GM12878 (cell line): ENCODE data around the gene CDC42EP3. TPM values are rescaled to one million over a fixed set of nuclear protein-coding genes. Genes with fewer than 3 reads are reported as not detected.

Experiments used
- ATAC-seq: fragments of 200-7000 bp; cut with Tn5 transposase; 3 replicates; pipeline ENCODE4 v1.9.1; 2020; ENCODE audit warnings: mild to moderate bottlenecking, moderate library complexity
- BruUV-seq: library from RNA; stranded (reverse); fragments of 400-500 nt; replicated peaks from 2 replicates; lab custom pipeline; 2021; lab: Mats Ljungman, UMichigan
- CTCF ChIA-PET: fragments of 300-600 bp; sonication (Branson Sonifier 250); formaldehyde crosslinking; extraction: SDS; loops from one replicate; lab custom pipeline; 2021; ENCODE audit warnings: inconsistent platforms; lab: Yijun Ruan, JAX
- POLR2A ChIA-PET: fragments of 350-600 bp; formaldehyde crosslinking; extraction: SDS; loops from one replicate; lab custom pipeline; 2021; ENCODE audit warnings: inconsistent platforms; lab: Charles Lee
- RAD21 ChIA-PET: fragments of 300-600 bp; sonication (Branson Sonifier 250); formaldehyde crosslinking; loops from one replicate; lab custom pipeline; 2023; ENCODE audit warnings: antibody characterized with exemption; ENCODE audit not compliant: unreplicated experiment; lab: Charles Lee
- SMC1A ChIA-PET: fragments of 300-600 bp; sonication (Branson Sonifier 250); formaldehyde crosslinking; loops from one replicate; lab custom pipeline; 2023; ENCODE audit not compliant: unreplicated experiment, uncharacterized antibody; lab: Charles Lee
- DNase-seq: peaks from one replicate; pipeline ENCODE4 v3.0.0-alpha.2; 2011; ENCODE audit warnings: low read depth, low spot score
- FAIRE-seq: peaks from 3 replicates; lab custom pipeline; 2011; peaks lifted over from hg19 to GRCh38; lab: Jason Lieb, UNC
- H2AFZ ChIP-seq: 2 replicates; pipeline ENCODE4 v1.6.0; 2011; ENCODE audit warnings: low read depth, low read length, control low read depth; ENCODE audit not compliant: control insufficient read depth
- H3K27ac ChIP-seq: 2 replicates; pipeline ENCODE4 v1.5.1; 2011; ENCODE audit warnings: control low read depth; ENCODE audit not compliant: control insufficient read depth, insufficient read depth
- H3K27me3 ChIP-seq, 2 experiments: replicated peaks in 1 of 2; 2 replicates each; pipeline versions ENCODE4 v1.6.0 to v1.6.1; 2011; ENCODE audit warnings: low read length in 1 of 2; ENCODE audit not compliant: control insufficient read depth in 2 of 2, insufficient read depth in 2 of 2
- H3K36me3 ChIP-seq, 2 experiments: 2 replicates each; pipeline ENCODE4 v1.5.1; 2011; ENCODE audit warnings: low read length in 1 of 2; ENCODE audit not compliant: control insufficient read depth in 2 of 2, insufficient read depth in 2 of 2
- H3K4me1 ChIP-seq: 2 replicates; pipeline ENCODE4 v1.6.1; 2011; ENCODE audit warnings: mild to moderate bottlenecking, low read length, moderate library complexity, mixed read lengths; ENCODE audit not compliant: control insufficient read depth, insufficient read depth
- H3K4me2 ChIP-seq: 2 replicates; pipeline ENCODE4 v1.6.0; 2011; ENCODE audit warnings: control low read depth; ENCODE audit not compliant: control insufficient read depth, insufficient read depth
- H3K4me3 ChIP-seq: fragments of 200-600 bp; sonication (generic); 2 replicates; pipeline ENCODE4 v1.5.1; 2016
- H3K79me2 ChIP-seq: 2 replicates; pipeline ENCODE4 v1.6.0; 2011; ENCODE audit warnings: low read length; ENCODE audit not compliant: control insufficient read depth, insufficient read depth
- H3K9ac ChIP-seq: 2 replicates; pipeline ENCODE4 v1.8.0; 2011; ENCODE audit warnings: low read length, control low read depth, mixed read lengths; ENCODE audit not compliant: control insufficient read depth, insufficient read depth
- H3K9me3 ChIP-seq: replicated peaks from 3 replicates; pipeline ENCODE4 v1.5.1; 2011; ENCODE audit warnings: mild to moderate bottlenecking, low read length; ENCODE audit not compliant: control insufficient read depth, insufficient read depth
- H4K20me1 ChIP-seq: 2 replicates; pipeline ENCODE4 v1.6.0; 2011; ENCODE audit not compliant: control insufficient read depth, insufficient read depth
- FOXM1 ChIP-seq: IDR thresholded peaks from 2 replicates; pipeline ENCODE4 v1.6.1; 2012; ENCODE audit warnings: low read depth, mild to moderate bottlenecking, inconsistent platforms, low read length, moderate library complexity
- IKZF1 ChIP-seq: fragments of 450-650 bp; conservative IDR thresholded peaks from 2 replicates; pipeline ENCODE4 v1.6.1; 2017; ENCODE audit warnings: antibody characterized with exemption, mild to moderate bottlenecking
- JUND ChIP-seq: IDR thresholded peaks from 2 replicates; pipeline ENCODE4 v1.6.1; 2012; ENCODE audit warnings: low read depth, mild to moderate bottlenecking, low read length, improper control_type of control experiment, moderate library complexity
- NR2C1 ChIP-seq: fragments of 450-650 bp; IDR thresholded peaks from 2 replicates; pipeline ENCODE4 v1.6.1; 2017; ENCODE audit warnings: antibody characterized with exemption, mild to moderate bottlenecking, moderate library complexity
- NR2F1 ChIP-seq: fragments of 450-650 bp; conservative IDR thresholded peaks from 2 replicates; pipeline ENCODE4 v1.6.1; 2017; ENCODE audit warnings: mild to moderate bottlenecking
- PAX5 ChIP-seq: IDR thresholded peaks from 2 replicates; pipeline ENCODE4 v1.6.1; 2011; ENCODE audit warnings: low read depth, low read length, borderline replicate concordance
- RAD21 ChIP-seq: IDR thresholded peaks from 2 replicates; pipeline ENCODE4 v1.6.1; 2011; ENCODE audit warnings: mild to moderate bottlenecking, low read depth, low read length, moderate library complexity; ENCODE audit not compliant: insufficient read depth
- RELA ChIP-seq: fragments of 450-650 bp; IDR thresholded peaks from 2 replicates; pipeline ENCODE4 v1.8.0; 2014; ENCODE audit warnings: borderline replicate concordance; ENCODE audit not compliant: partially characterized antibody
- STAT3 ChIP-seq: IDR thresholded peaks from 2 replicates; pipeline ENCODE4 v1.6.1; 2011; ENCODE audit warnings: low read depth, low read length, improper control_type of control experiment
- ZNF207 ChIP-seq: fragments of 450-650 bp; IDR thresholded peaks from 2 replicates; pipeline ENCODE4 v1.6.1; 2014; ENCODE audit warnings: antibody characterized with exemption, mild to moderate bottlenecking, borderline replicate concordance
- WGBS: methylation state at CpG from one replicate; pipeline ENCODE4 v1.1.6; 2016; ENCODE audit warnings: low lambda C conversion rate; ENCODE audit not compliant: insufficient replicate concordance, insufficient coverage; ENCODE audit errors: missing lambda C conversion rate; 5-methylcytosine and 5-hydroxymethylcytosine counted together
- in situ Hi-C: fragments of 300-500 bp; cut with MboI; formaldehyde crosslinking; loops from 9 replicates; pipeline ENCODE4 v1.14.3; 2018; ENCODE audit warnings: mixed read lengths
- intact Hi-C: fragments of 100-400 bp; cut with micrococcal nuclease; formaldehyde crosslinking; loops from one replicate; pipeline ENCODE4 v1.14.2; 2022; ENCODE audit not compliant: unreplicated experiment
- polyA plus RNA-seq, 11 experiments: library from polyadenylated mRNA; depleted of rRNA in 4 of 11; unstranded in 6 of 11; stranded (reverse) in 5 of 11; fragments of >200 nt; fragmentation: Nextera tagmentation in 4 of 11; fragmentation: Illumina TruSeq in 1 of 11; extraction: Ambion mirVana in 4 of 11; extraction: Trizol in 1 of 11; gene quantifications; 1 replicate in 1 of 11; 2 replicates in 10 of 11; pipeline versions ENCODE4 v1.2.1 to v1.2.3, GENCODE V29; 2011 to 2016; ENCODE audit warnings: inconsistent platforms in 2 of 11, missing spikeins in 2 of 11, low read depth in 1 of 11
- total RNA-seq, 4 experiments: library from RNA; depleted of rRNA in 3 of 4; stranded (reverse); fragments of >200 nt in 3 of 4; fragmentation: Illumina TruSeq in 1 of 4; extraction: Trizol in 1 of 4; gene quantifications; 2 replicates each; pipeline versions ENCODE4 v1.2.1 to v1.2.3, GENCODE V29; 2013 to 2021
- TF ChIP-seq, protein P1 (sequence below): fragments of 450-650 bp; IDR thresholded peaks from 2 replicates; pipeline ENCODE4 v1.6.1; 2017; ENCODE audit warnings: mild to moderate bottlenecking, moderate library complexity
- TF ChIP-seq, protein P2 (sequence below): IDR thresholded peaks from 2 replicates; pipeline ENCODE4 v1.6.1; 2011; ENCODE audit warnings: borderline replicate concordance, low read depth, mild to moderate bottlenecking, moderate library complexity, low read length; ENCODE audit not compliant: insufficient read depth, poor library complexity, severe bottlenecking
- TF ChIP-seq, protein P3 (sequence below): fragments of 450-650 bp; IDR thresholded peaks from 2 replicates; pipeline ENCODE4 v1.6.1; 2017; ENCODE audit warnings: low read depth, mild to moderate bottlenecking, moderate library complexity

Gene CDC42EP3
- total and polyA plus RNA-seq, 10 of the 15 experiments (the other 5 are each of a cell fraction or from before 2014, with no cell fraction given): 11.8 to 86.9 (median 52.9) TPM

DNA sequence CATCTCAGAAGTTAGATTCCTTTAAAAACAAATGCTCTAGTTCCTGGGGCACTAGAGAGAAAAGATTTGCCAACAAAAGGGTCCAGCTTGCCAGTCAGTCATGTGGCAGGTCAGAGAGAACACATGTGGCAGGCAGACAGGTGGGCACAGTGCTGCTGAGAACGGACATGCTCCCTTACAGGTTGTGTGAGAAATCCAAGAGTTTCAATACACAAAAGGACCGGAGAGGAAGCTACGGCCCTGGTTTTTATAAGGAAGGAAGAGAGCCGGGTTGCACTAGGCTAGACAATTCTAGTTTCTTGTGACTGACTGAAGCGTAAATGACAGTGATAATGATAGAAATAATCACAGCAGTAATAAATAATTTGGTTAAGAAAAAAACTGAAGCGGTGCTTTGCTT, 18.3 kb downstream of the CDC42EP3 start (continued):
- TF ChIP-seq, protein P1, sequence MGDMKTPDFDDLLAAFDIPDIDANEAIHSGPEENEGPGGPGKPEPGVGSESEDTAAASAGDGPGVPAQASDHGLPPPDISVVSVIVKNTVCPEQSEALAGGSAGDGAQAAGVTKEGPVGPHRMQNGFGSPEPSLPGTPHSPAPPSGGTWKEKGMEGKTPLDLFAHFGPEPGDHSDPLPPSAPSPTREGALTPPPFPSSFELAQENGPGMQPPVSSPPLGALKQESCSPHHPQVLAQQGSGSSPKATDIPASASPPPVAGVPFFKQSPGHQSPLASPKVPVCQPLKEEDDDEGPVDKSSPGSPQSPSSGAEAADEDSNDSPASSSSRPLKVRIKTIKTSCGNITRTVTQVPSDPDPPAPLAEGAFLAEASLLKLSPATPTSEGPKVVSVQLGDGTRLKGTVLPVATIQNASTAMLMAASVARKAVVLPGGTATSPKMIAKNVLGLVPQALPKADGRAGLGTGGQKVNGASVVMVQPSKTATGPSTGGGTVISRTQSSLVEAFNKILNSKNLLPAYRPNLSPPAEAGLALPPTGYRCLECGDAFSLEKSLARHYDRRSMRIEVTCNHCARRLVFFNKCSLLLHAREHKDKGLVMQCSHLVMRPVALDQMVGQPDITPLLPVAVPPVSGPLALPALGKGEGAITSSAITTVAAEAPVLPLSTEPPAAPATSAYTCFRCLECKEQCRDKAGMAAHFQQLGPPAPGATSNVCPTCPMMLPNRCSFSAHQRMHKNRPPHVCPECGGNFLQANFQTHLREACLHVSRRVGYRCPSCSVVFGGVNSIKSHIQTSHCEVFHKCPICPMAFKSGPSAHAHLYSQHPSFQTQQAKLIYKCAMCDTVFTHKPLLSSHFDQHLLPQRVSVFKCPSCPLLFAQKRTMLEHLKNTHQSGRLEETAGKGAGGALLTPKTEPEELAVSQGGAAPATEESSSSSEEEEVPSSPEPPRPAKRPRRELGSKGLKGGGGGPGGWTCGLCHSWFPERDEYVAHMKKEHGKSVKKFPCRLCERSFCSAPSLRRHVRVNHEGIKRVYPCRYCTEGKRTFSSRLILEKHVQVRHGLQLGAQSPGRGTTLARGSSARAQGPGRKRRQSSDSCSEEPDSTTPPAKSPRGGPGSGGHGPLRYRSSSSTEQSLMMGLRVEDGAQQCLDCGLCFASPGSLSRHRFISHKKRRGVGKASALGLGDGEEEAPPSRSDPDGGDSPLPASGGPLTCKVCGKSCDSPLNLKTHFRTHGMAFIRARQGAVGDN: peak; percentile 56

DNA sequence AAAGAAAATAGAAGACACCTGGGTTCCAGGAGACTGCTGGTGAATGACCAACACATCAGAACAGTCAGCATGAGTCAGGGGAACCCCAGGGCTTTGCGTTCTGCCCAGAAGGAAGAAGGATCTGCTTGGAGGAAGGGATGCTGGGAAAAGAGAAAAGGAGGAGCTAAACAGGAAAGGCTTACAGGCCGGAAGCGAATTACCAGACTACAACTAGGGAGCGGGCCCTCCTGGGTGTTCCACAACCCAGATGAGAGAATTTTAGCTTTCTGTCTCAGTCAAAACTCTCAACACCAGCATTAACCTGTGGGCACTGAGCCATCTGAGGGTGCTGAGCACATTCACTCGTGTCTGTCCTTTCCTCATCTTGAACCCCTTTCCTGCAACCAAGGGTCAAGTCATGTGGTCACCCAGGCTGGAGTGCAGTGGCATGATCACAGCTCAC, 19.2 kb downstream of the CDC42EP3 start:
- no peak for FAIRE-seq
- peak overlapping the region; percentile 99 for H3K27ac ChIP-seq
- 0% methylated on average over 5 of the region's 5 CpGs for whole genome bisulfite sequencing
- H3K4me1 ChIP-seq: peaks cover 72% of the 10 kb centered on the region
- in situ Hi-C loops (no loop called here), intact Hi-C loops (loop anchor here (5.0 kb wide), 2 partner anchors 180 to 225 kb away; no protein-coding TSS in a partner anchor)
- no peaks in the 10 kb centered on the region for H3K27me3 ChIP-seq
- H3K36me3 ChIP-seq: peaks cover 18 to 19% of the 10 kb centered on the region in 2 experiments
- H3K4me2 ChIP-seq: peak overlapping the region; percentile 99
- CTCF ChIA-PET: interaction anchor here (1.0 to 3.4 kb wide), 11 partner anchors 10 to 237 kb away, joined by 3 to 21 read pairs (median 6); no protein-coding TSS in a partner anchor
- SMC1A ChIA-PET: interaction anchor here (0.9 to 9.6 kb wide), 19 partner anchors 9 to 385 kb away, joined by 3 to 246 read pairs (median 9); partner anchors contain the start of gene CDC42EP3
- RAD21 ChIA-PET: interaction anchor here (0.7 to 7.8 kb wide), 14 partner anchors 9 to 224 kb away, joined by 3 to 176 read pairs (median 12); partner anchors contain the start of gene CDC42EP3
- POLR2A ChIA-PET: interaction anchor here (0.5 to 8.8 kb wide), 13 partner anchors 9 to 201 kb away, joined by 3 to 171 read pairs (median 7); partner anchors contain the start of gene CDC42EP3
- ATAC-seq: peak; percentile 9
- H2AFZ ChIP-seq: no peak overlapping the region
- BruUV-seq: no TSS peak
- peaks cover 8% of the 10 kb centered on the region for H3K9me3 ChIP-seq
- no peak for DNase-seq
- peak overlapping the region; percentile 91 for H3K9ac ChIP-seq
- H4K20me1 ChIP-seq: no peaks in the 10 kb centered on the region
- peak overlapping the region; percentile 75; the same call in 1 of the 2 replicates for H3K4me3 ChIP-seq
- peaks cover 94% of the 10 kb centered on the region for H3K79me2 ChIP-seq
- no peak for TF ChIP-seq FOXM1
- TF ChIP-seq NR2C1: no peak
- no peak for TF ChIP-seq NR2F1
- TF ChIP-seq JUND: no peak
- TF ChIP-seq RAD21: no peak
- peak; percentile 66 for TF ChIP-seq RELA
- TF ChIP-seq, protein P2, sequence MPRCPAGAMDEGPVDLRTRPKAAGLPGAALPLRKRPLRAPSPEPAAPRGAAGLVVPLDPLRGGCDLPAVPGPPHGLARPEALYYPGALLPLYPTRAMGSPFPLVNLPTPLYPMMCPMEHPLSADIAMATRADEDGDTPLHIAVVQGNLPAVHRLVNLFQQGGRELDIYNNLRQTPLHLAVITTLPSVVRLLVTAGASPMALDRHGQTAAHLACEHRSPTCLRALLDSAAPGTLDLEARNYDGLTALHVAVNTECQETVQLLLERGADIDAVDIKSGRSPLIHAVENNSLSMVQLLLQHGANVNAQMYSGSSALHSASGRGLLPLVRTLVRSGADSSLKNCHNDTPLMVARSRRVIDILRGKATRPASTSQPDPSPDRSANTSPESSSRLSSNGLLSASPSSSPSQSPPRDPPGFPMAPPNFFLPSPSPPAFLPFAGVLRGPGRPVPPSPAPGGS: no peak
- TF ChIP-seq PAX5: no peak
- TF ChIP-seq IKZF1: peak; percentile 58
- no peak for TF ChIP-seq STAT3
- TF ChIP-seq ZNF207: no peak
- TF ChIP-seq, protein P3, sequence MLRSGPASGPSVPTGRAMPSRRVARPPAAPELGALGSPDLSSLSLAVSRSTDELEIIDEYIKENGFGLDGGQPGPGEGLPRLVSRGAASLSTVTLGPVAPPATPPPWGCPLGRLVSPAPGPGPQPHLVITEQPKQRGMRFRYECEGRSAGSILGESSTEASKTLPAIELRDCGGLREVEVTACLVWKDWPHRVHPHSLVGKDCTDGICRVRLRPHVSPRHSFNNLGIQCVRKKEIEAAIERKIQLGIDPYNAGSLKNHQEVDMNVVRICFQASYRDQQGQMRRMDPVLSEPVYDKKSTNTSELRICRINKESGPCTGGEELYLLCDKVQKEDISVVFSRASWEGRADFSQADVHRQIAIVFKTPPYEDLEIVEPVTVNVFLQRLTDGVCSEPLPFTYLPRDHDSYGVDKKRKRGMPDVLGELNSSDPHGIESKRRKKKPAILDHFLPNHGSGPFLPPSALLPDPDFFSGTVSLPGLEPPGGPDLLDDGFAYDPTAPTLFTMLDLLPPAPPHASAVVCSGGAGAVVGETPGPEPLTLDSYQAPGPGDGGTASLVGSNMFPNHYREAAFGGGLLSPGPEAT: peak; percentile 53; the same call in 1 of the 2 replicates
